H9 (cell line): ENCODE data around the gene DAB1. TPM values are rescaled to one million over a fixed set of nuclear protein-coding genes. Genes with fewer than 3 reads are reported as not detected.

ENCODE experiments used
- DNase-seq: peaks from one replicate; pipeline ENCODE4 v3.0.0-alpha.2; 2017
- H2AFZ ChIP-seq: one replicate; pipeline ENCODE4 v1.6.1; 2013; ENCODE audit warnings: mild to moderate bottlenecking, low read length, control low read depth, moderate library complexity
- H2AK5ac ChIP-seq: 2 replicates; pipeline ENCODE4 v1.6.1; 2013; ENCODE audit warnings: low read length, control low read depth, mixed read lengths; ENCODE audit not compliant: insufficient read length
- H2BK120ac ChIP-seq: one replicate; pipeline ENCODE4 v1.6.1; 2013; ENCODE audit warnings: low read depth, mild to moderate bottlenecking, low read length, control low read depth, inconsistent platforms; ENCODE audit not compliant: poor library complexity, severe bottlenecking
- H2BK12ac ChIP-seq: 2 replicates; pipeline ENCODE4 v1.6.1; 2013; ENCODE audit warnings: low read length, control low read depth, mixed read lengths, low read depth; ENCODE audit not compliant: insufficient read length
- H2BK15ac ChIP-seq: 2 replicates; pipeline ENCODE4 v1.6.1; 2013; ENCODE audit warnings: low read depth, low read length, control low read depth
- H2BK20ac ChIP-seq: one replicate; pipeline ENCODE4 v1.6.1; 2013; ENCODE audit warnings: low read depth, mild to moderate bottlenecking, low read length, control low read depth, inconsistent platforms; ENCODE audit not compliant: poor library complexity, severe bottlenecking
- H2BK5ac ChIP-seq: 2 replicates; pipeline ENCODE4 v1.6.1; 2013; ENCODE audit warnings: low read length, control low read depth, mixed read lengths; ENCODE audit not compliant: insufficient read length
- H3K14ac ChIP-seq: 2 replicates; pipeline ENCODE4 v1.6.1; 2013; ENCODE audit warnings: low read length, control low read depth; ENCODE audit not compliant: insufficient read depth
- H3K18ac ChIP-seq: 2 replicates; pipeline ENCODE4 v1.6.1; 2013; ENCODE audit warnings: low read depth, mild to moderate bottlenecking, mixed read lengths, low read length, control low read depth; ENCODE audit not compliant: insufficient read length
- H3K23ac ChIP-seq: 2 replicates; pipeline ENCODE4 v1.6.1; 2013; ENCODE audit warnings: low read length, control low read depth, mixed read lengths, low read depth; ENCODE audit not compliant: insufficient read length
- H3K23me2 ChIP-seq: 2 replicates; pipeline ENCODE4 v1.6.1; 2013; ENCODE audit warnings: low read depth, mild to moderate bottlenecking, mixed read lengths, low read length, control low read depth; ENCODE audit not compliant: insufficient read length, poor library complexity, severe bottlenecking
- H3K27ac ChIP-seq: 2 replicates; pipeline ENCODE4 v1.5.1; 2013; ENCODE audit warnings: low read length, control low read depth, mixed read lengths, low read depth; ENCODE audit not compliant: insufficient read length
- H3K27me3 ChIP-seq: 2 replicates; pipeline ENCODE4 v1.6.1; 2013; ENCODE audit warnings: low read length, control low read depth, inconsistent platforms; ENCODE audit not compliant: insufficient read depth
- H3K4ac ChIP-seq: 2 replicates; pipeline ENCODE4 v1.6.1; 2013; ENCODE audit warnings: low read depth, mild to moderate bottlenecking, control low read depth, inconsistent platforms, low read length, moderate library complexity
- H3K4me1 ChIP-seq: 2 replicates; pipeline ENCODE4 v1.6.1; 2013; ENCODE audit warnings: low read length, control low read depth, inconsistent platforms; ENCODE audit not compliant: insufficient read depth
- H3K4me2 ChIP-seq: 2 replicates; pipeline ENCODE4 v1.6.1; 2013; ENCODE audit warnings: low read length, control low read depth, mixed read lengths; ENCODE audit not compliant: insufficient read length, insufficient read depth
- H3K56ac ChIP-seq: 2 replicates; pipeline ENCODE4 v1.6.1; 2013; ENCODE audit warnings: low read depth, mild to moderate bottlenecking, mixed read lengths, low read length, control low read depth; ENCODE audit not compliant: insufficient read length
- H3K79me1 ChIP-seq: 2 replicates; pipeline ENCODE4 v1.6.1; 2013; ENCODE audit warnings: low read depth, mild to moderate bottlenecking, moderate library complexity, low read length, control low read depth, inconsistent platforms; ENCODE audit not compliant: insufficient read depth, poor library complexity, severe bottlenecking
- H3K79me2 ChIP-seq: 2 replicates; pipeline ENCODE4 v1.6.1; 2013; ENCODE audit warnings: low read length, control low read depth, inconsistent platforms; ENCODE audit not compliant: insufficient read depth
- H3K9ac ChIP-seq: 2 replicates; pipeline ENCODE4 v1.6.1; 2013; ENCODE audit warnings: low read length, control low read depth, mixed read lengths; ENCODE audit not compliant: insufficient read length; ENCODE audit errors: extremely low read depth
- H3K9me3 ChIP-seq: one replicate; pipeline ENCODE4 v1.6.1; 2013; ENCODE audit warnings: low read depth, low read length, inconsistent platforms; ENCODE audit not compliant: control insufficient read depth
- H3T11ph ChIP-seq: one replicate; pipeline ENCODE4 v1.6.1; 2013; ENCODE audit warnings: mild to moderate bottlenecking, low read length, control low read depth, inconsistent platforms
- H4K20me1 ChIP-seq: one replicate; pipeline ENCODE4 v1.6.1; 2013; ENCODE audit not compliant: control insufficient read depth, insufficient read length, insufficient read depth
- H4K5ac ChIP-seq: 2 replicates; pipeline ENCODE4 v1.6.1; 2013; ENCODE audit warnings: low read depth, mild to moderate bottlenecking, mixed read lengths, low read length, control low read depth; ENCODE audit not compliant: insufficient read length
- H4K8ac ChIP-seq: replicated peaks from 2 replicates; pipeline ENCODE4 v1.6.1; 2013; ENCODE audit warnings: low read length, control low read depth, mixed read lengths, low read depth; ENCODE audit not compliant: insufficient read length
- H4K91ac ChIP-seq: 2 replicates; pipeline ENCODE4 v1.6.1; 2013; ENCODE audit warnings: low read depth, mild to moderate bottlenecking, moderate library complexity, mixed read lengths, low read length, control low read depth; ENCODE audit not compliant: insufficient read length
- H3K27ac Mint-ChIP-seq, 3 experiments: 2 replicates in 2 of 3; 3 replicates in 1 of 3; pipeline ENCODE4 v1.8.0; 2020 to 2021; ENCODE audit warnings: mixed read lengths in 3 of 3, mild to moderate bottlenecking in 1 of 3, moderate library complexity in 1 of 3
- H3K27me3 Mint-ChIP-seq: 2 replicates; pipeline ENCODE4 v1.8.0; 2021; ENCODE audit warnings: low read depth, mild to moderate bottlenecking, moderate library complexity, mixed read lengths
- H3K36me3 Mint-ChIP-seq, 3 experiments: 2 replicates in 2 of 3; 3 replicates in 1 of 3; pipeline ENCODE4 v1.8.0; 2020 to 2021; ENCODE audit warnings: low read depth in 3 of 3, mixed read lengths in 3 of 3; ENCODE audit not compliant: insufficient read depth in 1 of 3
- H3K4me1 Mint-ChIP-seq, 2 experiments: 2 replicates each; pipeline ENCODE4 v1.8.0; 2020; ENCODE audit warnings: mixed read lengths in 2 of 2
- H3K4me3 Mint-ChIP-seq, 2 experiments: 2 replicates in 1 of 2; 3 replicates in 1 of 2; pipeline ENCODE4 v1.8.0; 2020 to 2021; ENCODE audit warnings: mild to moderate bottlenecking in 2 of 2, mixed read lengths in 2 of 2, moderate library complexity in 1 of 2
- H3K9me3 Mint-ChIP-seq, 2 experiments: 2 replicates in 1 of 2; 3 replicates in 1 of 2; pipeline ENCODE4 v1.8.0; 2020; ENCODE audit warnings: mild to moderate bottlenecking in 2 of 2, mixed read lengths in 2 of 2, moderate library complexity in 1 of 2
- CTCF ChIP-seq: fragments of 200-600 bp; sonication (generic); conservative IDR thresholded peaks from 3 replicates; pipeline ENCODE4 v1.8.0; 2021; ENCODE audit warnings: antibody characterized with exemption, mild to moderate bottlenecking
- WGBS: extraction: QIAGEN DNeasy Blood & Tissue Kit; methylation state at CpG from one replicate; pipeline ENCODE4 v1.1.7; 2013; ENCODE audit warnings: missing lambda C conversion rate, low lambda C conversion rate, mixed read lengths; ENCODE audit not compliant: insufficient read length; ENCODE audit errors: extremely low coverage; 5-methylcytosine and 5-hydroxymethylcytosine counted together
- total RNA-seq: library from RNA; stranded (reverse); gene quantifications from 2 replicates; pipeline ENCODE4 v1.2.1, GENCODE V29; 2021

DAB1 gene
- total RNA-seq, 1 experiment from 2014 or later = 9.3 TPM

- Mint-ChIP-seq H3K27ac (no peak overlapping the region), H3K27me3 (no peaks in the 10 kb centered on the region), H3K9me3 (no peaks in the 10 kb centered on the region), H3K4me3 (no peak overlapping the region), H3K4me1 (peaks cover 4 to 10% of the 10 kb centered on the region in 2 experiments), H3K36me3 (no peaks in the 10 kb centered on the region)
- H3K56ac ChIP-seq = no peak overlapping the region
- no peak overlapping the region for H3K18ac ChIP-seq
- H3K4me1 ChIP-seq = no peaks in the 10 kb centered on the region
- H3K9me3 ChIP-seq = no peaks in the 10 kb centered on the region
- no CpG with 5 or more reads among the region's 1 CpG for WGBS
- no peaks in the 10 kb centered on the region for H3K79me2 ChIP-seq
- no peak overlapping the region for H2BK15ac ChIP-seq
- no peak for DNase-seq
- no peaks in the 10 kb centered on the region for H3K23me2 ChIP-seq
- H3K23ac ChIP-seq = no peak overlapping the region
- H2AFZ ChIP-seq = no peak overlapping the region
- H2BK120ac ChIP-seq = no peak overlapping the region
- H4K8ac ChIP-seq = no peak overlapping the region
- no peak overlapping the region for H2BK12ac ChIP-seq
- H3K9ac ChIP-seq = no peak overlapping the region
- H3K27ac ChIP-seq = no peak overlapping the region
- no peak overlapping the region for H2AK5ac ChIP-seq
- H3K14ac ChIP-seq = no peak overlapping the region
- no peak overlapping the region for H2BK20ac ChIP-seq
- H3K79me1 ChIP-seq = no peaks in the 10 kb centered on the region
- no peak overlapping the region for H2BK5ac ChIP-seq
- no peak overlapping the region for H4K91ac ChIP-seq
- no peaks in the 10 kb centered on the region for H3K27me3 ChIP-seq
- H3K4me2 ChIP-seq = no peak overlapping the region
- no peak overlapping the region for H4K5ac ChIP-seq
- H3T11ph ChIP-seq = no peak overlapping the region
- H3K4ac ChIP-seq = no peak overlapping the region
- no peaks in the 10 kb centered on the region for H4K20me1 ChIP-seq
- no peak for TF ChIP-seq CTCF
Measured at GRCh38 chr1:57131257-57131656, 292.6 kb downstream of the DAB1 start.
